OCI-LY1 (cell line): ENCODE measurements around the gene AGBL1.
"Not testable (repeated sequence)": the region's sequence is repeated elsewhere in the genome, so short reads cannot be mapped to it uniquely, and the experiment has no call there.

Experiments
- EZH2 ChIP-seq: fragments of 200-600 bp; sonication (generic), shearing (Covaris generic); IDR thresholded peaks from 2 replicates; pipeline ENCODE4 v1.8.0; 2017; ENCODE audit warnings: borderline replicate concordance, mixed run types, mild to moderate bottlenecking, antibody characterized with exemption, low read length, moderate library complexity, mixed read lengths
- TF ChIP-seq, protein P1 (sequence below): fragments of 200-600 bp; sonication (generic), shearing (Covaris generic); IDR thresholded peaks from 2 replicates; pipeline ENCODE4 v1.5.1; 2017; ENCODE audit warnings: mild to moderate bottlenecking, antibody characterized with exemption, low read length, moderate library complexity, mixed read lengths

DNA sequence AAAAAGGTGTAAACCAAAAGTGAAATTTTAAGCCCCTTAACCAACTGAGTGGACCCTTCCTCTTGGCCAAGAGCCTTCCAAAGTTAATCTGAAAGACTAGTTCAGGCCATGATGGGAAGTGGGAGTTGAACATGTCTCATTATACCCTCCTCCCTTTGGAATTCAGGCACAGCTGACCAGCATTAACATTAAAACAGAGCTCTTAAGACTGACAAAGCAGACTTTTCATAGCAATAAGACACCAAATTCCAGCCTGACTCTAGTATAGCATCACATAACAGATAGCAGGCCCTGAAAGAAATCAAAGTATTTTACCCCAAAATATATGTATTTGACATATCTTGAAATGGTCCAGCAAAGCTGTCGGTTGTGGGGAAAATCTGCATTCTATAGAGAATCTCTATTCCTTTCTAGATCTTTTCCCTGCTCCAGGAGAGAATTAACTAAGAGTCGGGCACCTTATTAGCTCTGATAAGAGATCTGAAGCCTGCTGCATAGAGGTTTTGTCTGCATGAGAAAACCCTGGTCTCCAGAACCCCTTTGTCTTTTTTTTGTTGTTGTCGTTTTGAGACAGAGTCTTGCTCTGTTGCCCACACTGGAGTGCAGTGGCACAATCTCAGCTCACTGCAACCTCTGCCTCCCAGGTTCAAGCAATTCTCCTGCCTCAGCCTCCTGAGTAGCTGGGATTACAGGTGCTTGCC is 43.2 kb downstream of the AGBL1 start:
- TF ChIP-seq, protein P1, sequence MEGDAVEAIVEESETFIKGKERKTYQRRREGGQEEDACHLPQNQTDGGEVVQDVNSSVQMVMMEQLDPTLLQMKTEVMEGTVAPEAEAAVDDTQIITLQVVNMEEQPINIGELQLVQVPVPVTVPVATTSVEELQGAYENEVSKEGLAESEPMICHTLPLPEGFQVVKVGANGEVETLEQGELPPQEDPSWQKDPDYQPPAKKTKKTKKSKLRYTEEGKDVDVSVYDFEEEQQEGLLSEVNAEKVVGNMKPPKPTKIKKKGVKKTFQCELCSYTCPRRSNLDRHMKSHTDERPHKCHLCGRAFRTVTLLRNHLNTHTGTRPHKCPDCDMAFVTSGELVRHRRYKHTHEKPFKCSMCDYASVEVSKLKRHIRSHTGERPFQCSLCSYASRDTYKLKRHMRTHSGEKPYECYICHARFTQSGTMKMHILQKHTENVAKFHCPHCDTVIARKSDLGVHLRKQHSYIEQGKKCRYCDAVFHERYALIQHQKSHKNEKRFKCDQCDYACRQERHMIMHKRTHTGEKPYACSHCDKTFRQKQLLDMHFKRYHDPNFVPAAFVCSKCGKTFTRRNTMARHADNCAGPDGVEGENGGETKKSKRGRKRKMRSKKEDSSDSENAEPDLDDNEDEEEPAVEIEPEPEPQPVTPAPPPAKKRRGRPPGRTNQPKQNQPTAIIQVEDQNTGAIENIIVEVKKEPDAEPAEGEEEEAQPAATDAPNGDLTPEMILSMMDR = not testable (repeated sequence)
- not testable (repeated sequence) for TF ChIP-seq EZH2
